T-helper 2 cell treated with Interferon-gamma antibody and Interleukin-4, amounts not matched to agents 100 ng/mL and 5 ng/mL, for 36 hours (primary cell): ENCODE data around the gene ERCC8. TPM values are rescaled to one million over a fixed set of nuclear protein-coding genes. Genes with fewer than 3 reads are reported as not detected.

Experiments used
- intact Hi-C: fragments of 100-400 bp; cut with micrococcal nuclease; formaldehyde crosslinking; loops from one replicate; pipeline ENCODE4 v1.15.1; 2023
- total RNA-seq: library from RNA; stranded (reverse); gene quantifications from 2 replicates; pipeline ENCODE4 v1.2.3, GENCODE V29; 2022

The ERCC8 gene
- total RNA-seq, 1 donor from 2014 or later = 9.0 TPM

DNA sequence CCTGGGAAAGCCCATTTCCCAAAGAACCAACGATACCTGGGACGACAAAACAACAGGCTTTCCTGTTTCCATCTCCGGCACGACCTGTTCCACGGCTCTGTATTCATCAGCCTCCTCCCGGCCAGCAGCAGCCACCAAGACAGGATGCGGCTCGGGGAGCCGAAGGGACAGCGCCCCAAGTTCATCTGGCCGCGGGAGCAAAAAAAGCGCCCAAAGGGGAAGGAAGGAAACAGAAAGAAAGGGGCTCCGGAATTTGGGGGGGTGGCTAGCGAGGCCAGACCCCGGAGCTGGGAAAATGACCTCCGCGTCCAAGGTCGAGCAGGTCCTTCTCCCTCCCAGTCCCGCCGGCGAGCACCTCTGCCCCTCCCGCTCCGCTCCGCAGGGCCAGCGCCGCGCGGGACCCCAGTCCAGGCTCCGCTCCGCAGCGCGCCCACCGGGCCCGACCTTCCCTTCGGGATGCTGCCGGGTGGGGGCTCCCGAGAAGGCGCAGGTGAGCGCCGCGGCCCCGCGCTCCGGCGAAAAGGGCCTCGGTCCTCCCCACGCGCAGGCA is 101.4 kb downstream of the ERCC8 start:
- intact Hi-C loops = loop anchor here (1.0 to 10.0 kb wide), 3 partner anchors 101 to 166 kb away; partner anchors contain the start of genes DEPDC1B, ERCC8 and NDUFAF2

- intact Hi-C loops = loop anchor here (1.0 to 10.0 kb wide), 3 partner anchors 102 to 166 kb away; partner anchors contain the start of genes DEPDC1B, ERCC8 and NDUFAF2
Observed at GRCh38 chr5:60842871-60843385, 101.9 kb downstream of the ERCC8 start.

DNA sequence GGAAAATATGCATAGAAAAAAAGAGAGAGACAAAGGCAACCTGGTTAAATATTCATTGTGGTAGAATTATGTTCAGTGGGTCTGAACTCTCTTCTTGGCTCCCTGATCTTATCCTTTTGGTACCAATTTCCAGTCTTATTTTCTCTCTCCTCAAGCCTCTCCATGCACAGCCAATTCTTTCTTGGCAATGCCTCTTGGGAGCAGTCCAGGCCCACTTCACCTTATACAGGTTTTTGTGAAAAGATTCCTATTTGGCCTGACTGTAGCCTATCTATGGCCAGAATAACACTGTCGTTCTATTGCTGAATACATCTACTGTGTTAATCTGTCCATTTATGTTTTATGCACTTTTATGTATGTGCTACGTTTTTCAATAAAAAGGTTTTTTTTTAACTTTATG is 103.5 kb downstream of the ERCC8 start:
- intact Hi-C loops = loop anchor here (5.0 to 10.0 kb wide), 2 partner anchors 103 to 139 kb away; partner anchors contain the start of genes DEPDC1B, ERCC8 and NDUFAF2

- intact Hi-C loops = no loop called here
Observed at GRCh38 chr5:60836131-60836530, 108.7 kb downstream of the ERCC8 start.

- intact Hi-C loops = no loop called here
Observed at GRCh38 chr5:60835554-60835953, 109.3 kb downstream of the ERCC8 start.

DNA sequence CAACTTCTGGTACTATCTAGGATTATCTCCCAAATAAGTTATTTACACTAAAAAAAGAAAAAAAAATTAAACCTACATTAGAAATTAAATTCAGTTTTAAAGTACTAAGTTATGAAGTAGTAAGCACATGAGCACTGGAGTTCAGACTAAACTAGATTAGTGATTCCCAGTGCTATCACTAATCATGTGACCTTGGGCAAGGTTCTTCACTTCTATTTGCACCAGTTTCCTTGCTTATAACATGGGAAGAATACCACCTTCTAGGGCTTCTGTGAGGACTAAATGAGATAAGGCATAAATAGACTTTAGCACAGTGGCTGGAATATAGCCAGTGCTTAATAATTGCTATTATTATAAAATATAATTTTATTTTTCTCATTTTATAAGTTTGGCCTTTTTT is 111.3 kb downstream of the ERCC8 start:
- intact Hi-C loops = no loop called here

DNA sequence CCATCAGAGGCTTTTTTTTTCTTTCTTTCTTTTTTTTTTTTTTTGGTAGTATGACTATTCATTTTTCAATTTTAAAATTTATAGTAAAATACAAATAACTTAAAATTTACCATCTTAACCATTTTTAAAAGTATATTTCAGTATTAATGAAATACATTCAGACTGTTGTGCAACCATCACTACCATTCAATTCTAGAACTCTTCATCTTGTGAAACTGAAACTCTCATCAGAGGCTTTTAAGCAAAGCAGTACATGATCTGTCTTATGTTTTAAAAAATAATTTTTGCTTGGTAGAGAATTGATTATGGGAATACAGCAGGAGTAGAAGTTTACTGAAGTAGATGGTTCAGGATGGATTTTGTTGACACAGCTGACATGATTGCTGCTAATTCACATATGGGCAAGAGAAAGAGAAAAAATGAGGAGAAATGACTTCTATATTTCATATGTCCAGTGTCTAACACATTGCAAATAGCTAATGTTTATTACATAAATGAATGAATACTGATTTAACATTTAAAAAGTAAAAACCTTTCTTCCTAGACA is 114.2 kb downstream of the ERCC8 start:
- intact Hi-C loops = no loop called here

GRCh38 chr5:60829490-60830266 is 115.2 kb downstream of the ERCC8 start:
- intact Hi-C loops = no loop called here

DNA sequence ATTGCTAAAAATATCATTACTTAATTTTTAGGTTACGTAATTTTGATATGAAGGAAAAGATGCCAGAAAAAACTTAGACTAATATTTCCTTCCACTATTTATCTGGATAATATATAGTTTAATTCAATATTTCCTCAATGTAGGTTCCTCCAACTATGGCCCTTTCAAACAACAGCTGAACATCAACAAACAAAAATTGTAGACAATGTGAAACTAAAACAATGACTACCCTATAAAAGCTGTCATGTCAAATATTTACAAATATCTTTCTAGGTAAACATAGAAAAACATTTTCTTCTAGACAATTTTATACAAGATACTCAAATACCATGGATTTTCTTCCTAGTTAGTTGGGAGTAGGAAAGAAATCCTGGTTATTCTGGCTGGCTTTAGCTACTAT is 117.7 kb downstream of the ERCC8 start:
- intact Hi-C loops = no loop called here

DNA sequence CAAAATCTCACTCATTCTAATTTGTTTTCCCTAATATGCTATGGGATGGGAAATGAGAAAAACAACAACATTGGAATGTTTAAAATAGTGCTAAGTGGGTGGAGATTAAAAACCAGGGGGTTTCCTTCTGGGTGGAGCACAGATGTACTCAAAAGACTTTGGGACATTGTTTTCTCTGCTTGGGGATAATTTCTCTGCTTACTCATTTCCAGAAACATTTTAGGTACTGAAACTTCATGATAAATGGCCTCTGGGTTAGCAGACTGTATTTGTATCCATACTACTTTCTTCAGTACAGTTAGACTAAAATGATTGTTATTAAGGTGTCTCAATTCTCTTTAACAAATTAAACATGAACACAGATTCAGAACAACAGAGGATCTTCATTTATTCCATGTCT is 118.2 kb downstream of the ERCC8 start:
- intact Hi-C loops = no loop called here

Other genes starting within 250 kb of the ERCC8 start
- gene DEPDC1B, start 244.9 kb downstream of the ERCC8 start, total RNA-seq = 36.5 and 38.6 TPM in 2 replicates
- 0.39 and 0.48 TPM in 2 replicates for gene ELOVL7, start 100.8 kb downstream of the ERCC8 start, total RNA-seq
- gene NDUFAF2, start 135 bp upstream of the ERCC8 start, total RNA-seq = 18.3 and 20.6 TPM in 2 replicates
- 59.7 and 62.8 TPM in 2 replicates for gene SMIM15, start 217.4 kb upstream of the ERCC8 start, total RNA-seq